ENCODE measurements around the gene RPL5. TPM values are rescaled to one million over a fixed set of nuclear protein-coding genes. Genes with fewer than 3 reads are reported as not detected.

RPL5 gene
- total RNA-seq, 6 experiments from 2014 or later, result 225 to 532 (median 294) TPM

- H3K9me3 ChIP-seq, result no peaks in the 10 kb centered on the region
- WGBS (ENCODE audit: insufficient coverage, low coverage, low lambda C conversion rate, missing lambda C conversion rate), result 0% methylated on average over 1 of the region's 1 CpG
- TF ChIP-seq CTCF (IDR thresholded peaks at IDR 0.05), result no peak
- no peak for TF ChIP-seq POLR2A (IDR thresholded peaks at IDR 0.05)
- H3K27ac ChIP-seq, result no peak overlapping the region
- ATAC-seq (no peak), DNase-seq (no peak)
- H3K4me3 ChIP-seq, result no peak overlapping the region
- no peaks in the 10 kb centered on the region for H3K27me3 ChIP-seq
- peaks cover 0 to 100% (median 53%) of the 10 kb centered on the region in 4 donors for H3K36me3 ChIP-seq
- intact Hi-C loops (cut with DNase I), result no loop called here
- peaks cover 0 to 33% (median 10%) of the 10 kb centered on the region in 4 donors for H3K4me1 ChIP-seq
Measured at GRCh38 chr1:92838519-92838918, 6.7 kb downstream of the RPL5 start.

- TF ChIP-seq CTCF (IDR thresholded peaks at IDR 0.05) (no peak), POLR2A (IDR thresholded peaks at IDR 0.05) (no peak)
- Histone ChIP-seq H3K27ac (no peak overlapping the region), H3K27me3 (no peaks in the 10 kb centered on the region), H3K4me1 (peaks cover 0 to 24% (median 6%) of the 10 kb centered on the region in 4 donors), H3K9me3 (no peaks in the 10 kb centered on the region), H3K36me3 (peaks cover 0 to 97% (median 58%) of the 10 kb centered on the region in 4 donors), H3K4me3 (no peak overlapping the region)
- WGBS (ENCODE audit: insufficient coverage, low coverage, low lambda C conversion rate, missing lambda C conversion rate), result 59% methylated on average over 2 of the region's 2 CpGs
- DNase-seq, result no peak
- ATAC-seq, result peak in 1 of 4 donors; percentile 7
- intact Hi-C loops (cut with DNase I), result no loop called here
Measured at GRCh38 chr1:92839442-92839841, 7.6 kb downstream of the RPL5 start.

- no peak for ATAC-seq
- intact Hi-C loops (cut with DNase I), result no loop called here
- no peaks in the 10 kb centered on the region for H3K9me3 ChIP-seq
- H3K27me3 ChIP-seq, result no peaks in the 10 kb centered on the region
- H3K4me1 ChIP-seq, result peaks cover 0 to 20% (median 3%) of the 10 kb centered on the region in 4 donors
- peaks cover 0 to 85% (median 51%) of the 10 kb centered on the region in 4 donors for H3K36me3 ChIP-seq
- no peak for TF ChIP-seq CTCF (IDR thresholded peaks at IDR 0.05)
- no peak for TF ChIP-seq POLR2A (IDR thresholded peaks at IDR 0.05)
- 14% methylated on average over 2 of the region's 5 CpGs for whole genome bisulfite sequencing (ENCODE audit: insufficient coverage, low coverage, low lambda C conversion rate, missing lambda C conversion rate)
- no peak overlapping the region for H3K4me3 ChIP-seq
- H3K27ac ChIP-seq, result no peak overlapping the region
- no peak for DNase-seq
Measured at GRCh38 chr1:92840600-92840999, 8.8 kb downstream of the RPL5 start.

GRCh38 chr1:92842082-92843045, 10.5 kb downstream of the RPL5 start:
- DNase-seq, result no peak
- no peak for ATAC-seq
- 87% methylated on average over 4 of the region's 4 CpGs for WGBS (ENCODE audit: insufficient coverage, low coverage, low lambda C conversion rate, missing lambda C conversion rate)
- Histone ChIP-seq H3K9me3 (no peaks in the 10 kb centered on the region), H3K36me3 (peaks cover 0 to 68% (median 44%) of the 10 kb centered on the region in 4 donors), H3K4me1 (peaks cover 0 to 20% (median 3%) of the 10 kb centered on the region in 4 donors), H3K27ac (no peak overlapping the region), H3K27me3 (no peaks in the 10 kb centered on the region), H3K4me3 (no peak overlapping the region)
- no peak for TF ChIP-seq POLR2A (IDR thresholded peaks at IDR 0.05)
- no peak for TF ChIP-seq CTCF (IDR thresholded peaks at IDR 0.05)
- intact Hi-C loops (cut with DNase I), result no loop called here

Data from right lobe of liver (tissue), 6 donors.